OCI-LY3 (cell line): ENCODE results near the gene APOB.

Experiments
- H2AFZ ChIP-seq: fragments of 200-600, 300-600 bp; shearing (Covaris generic); 2 replicates; pipeline ENCODE4 v1.6.0; 2014; ENCODE audit warnings: antibody characterized with exemption, low read depth, low read length
- H3K27ac ChIP-seq: fragments of 200-600, 300-600 bp; sonication (generic); 2 replicates; pipeline ENCODE4 v1.5.1; 2014; ENCODE audit warnings: mild to moderate bottlenecking, low read length, moderate library complexity, mixed read lengths
- H3K27me3 ChIP-seq: fragments of 200-600, 300-600 bp; sonication (generic); 2 replicates; pipeline ENCODE4 v1.6.1; 2014; ENCODE audit warnings: low read depth, low read length, mixed read lengths
- H3K36me3 ChIP-seq: fragments of 200-600, 300-600 bp; sonication (generic); replicated peaks from 2 replicates; pipeline ENCODE3; 2014; ENCODE audit warnings: low read depth, low read length, mixed read lengths
- H3K4me1 ChIP-seq: fragments of 300-600, 200-600 bp; sonication (generic); 2 replicates; pipeline ENCODE4 v1.6.1; 2014; ENCODE audit warnings: low read length, mixed read lengths
- H3K4me2 ChIP-seq: fragments of 200-600, 300-600 bp; sonication (generic); 2 replicates; pipeline ENCODE4 v1.6.1; 2014; ENCODE audit warnings: low read length, mixed read lengths
- H3K4me3 ChIP-seq: fragments of 300-600, 200-600 bp; sonication (generic); 2 replicates; pipeline ENCODE4 v1.5.1; 2014; ENCODE audit warnings: antibody characterized with exemption, mild to moderate bottlenecking, low read length, moderate library complexity
- H3K79me2 ChIP-seq: fragments of 300-600, 200-600 bp; shearing (Covaris generic); 2 replicates; pipeline ENCODE4 v1.6.1; 2014; ENCODE audit warnings: mild to moderate bottlenecking, low read length, mixed read lengths
- H3K9ac ChIP-seq: fragments of 300-600, 200-600 bp; shearing (Covaris generic); 2 replicates; pipeline ENCODE4 v1.6.0; 2014; ENCODE audit warnings: mild to moderate bottlenecking, low read length, moderate library complexity
- H3K9me3 ChIP-seq: fragments of 200-600, 300-600 bp; shearing (Covaris generic); 2 replicates; pipeline ENCODE4 v1.6.1; 2014; ENCODE audit warnings: low read length, mixed read lengths; ENCODE audit not compliant: insufficient read depth
- H4K20me1 ChIP-seq: fragments of 200-600, 300-600 bp; sonication (generic); 2 replicates; pipeline ENCODE4 v1.6.1; 2016; ENCODE audit warnings: low read length, mixed read lengths; ENCODE audit not compliant: insufficient read depth
- EZH2phosphoT487 ChIP-seq: fragments of 200-600 bp; shearing (Covaris generic); IDR thresholded peaks from 2 replicates; pipeline ENCODE4 v1.6.1; 2018; ENCODE audit warnings: antibody characterized with exemption, mixed run types, low read depth
- TF ChIP-seq, protein P1 (sequence below): fragments of 200-600, 300-600 bp; sonication (generic); IDR thresholded peaks from 2 replicates; pipeline ENCODE4 v1.5.1; 2014; ENCODE audit warnings: antibody characterized with exemption, low read length, low read depth

APOB gene

DNA sequence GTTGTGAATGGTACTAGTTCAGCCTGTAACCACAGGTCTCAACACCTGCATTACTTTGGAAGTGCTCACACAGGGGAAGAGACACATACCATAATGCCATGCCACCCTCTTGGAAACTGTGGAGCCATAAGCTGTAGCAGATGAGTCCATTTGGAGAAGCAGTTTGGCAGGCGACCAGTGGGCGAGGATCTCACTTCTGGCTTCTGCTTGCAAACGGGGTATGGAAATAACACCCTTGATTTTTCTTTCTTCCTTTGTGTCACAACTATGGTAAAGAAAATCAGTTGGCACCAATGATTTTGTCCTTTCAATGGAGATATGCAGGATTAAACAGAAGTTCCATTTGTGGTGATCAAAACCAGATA, 28.6 kb downstream of the APOB start:
- Histone ChIP-seq H3K36me3 (no peaks in the 10 kb centered on the region), H3K27ac (no peak overlapping the region), H3K79me2 (no peaks in the 10 kb centered on the region), H3K27me3 (peaks cover 32% of the 10 kb centered on the region), H2AFZ (no peak overlapping the region), H3K9me3 (no peaks in the 10 kb centered on the region), H3K9ac (no peak overlapping the region), H3K4me1 (no peaks in the 10 kb centered on the region), H3K4me2 (no peak overlapping the region), H4K20me1 (no peaks in the 10 kb centered on the region), H3K4me3 (no peak overlapping the region)
- no peak for TF ChIP-seq EZH2phosphoT487
- TF ChIP-seq, protein P1, sequence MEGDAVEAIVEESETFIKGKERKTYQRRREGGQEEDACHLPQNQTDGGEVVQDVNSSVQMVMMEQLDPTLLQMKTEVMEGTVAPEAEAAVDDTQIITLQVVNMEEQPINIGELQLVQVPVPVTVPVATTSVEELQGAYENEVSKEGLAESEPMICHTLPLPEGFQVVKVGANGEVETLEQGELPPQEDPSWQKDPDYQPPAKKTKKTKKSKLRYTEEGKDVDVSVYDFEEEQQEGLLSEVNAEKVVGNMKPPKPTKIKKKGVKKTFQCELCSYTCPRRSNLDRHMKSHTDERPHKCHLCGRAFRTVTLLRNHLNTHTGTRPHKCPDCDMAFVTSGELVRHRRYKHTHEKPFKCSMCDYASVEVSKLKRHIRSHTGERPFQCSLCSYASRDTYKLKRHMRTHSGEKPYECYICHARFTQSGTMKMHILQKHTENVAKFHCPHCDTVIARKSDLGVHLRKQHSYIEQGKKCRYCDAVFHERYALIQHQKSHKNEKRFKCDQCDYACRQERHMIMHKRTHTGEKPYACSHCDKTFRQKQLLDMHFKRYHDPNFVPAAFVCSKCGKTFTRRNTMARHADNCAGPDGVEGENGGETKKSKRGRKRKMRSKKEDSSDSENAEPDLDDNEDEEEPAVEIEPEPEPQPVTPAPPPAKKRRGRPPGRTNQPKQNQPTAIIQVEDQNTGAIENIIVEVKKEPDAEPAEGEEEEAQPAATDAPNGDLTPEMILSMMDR: no peak

DNA sequence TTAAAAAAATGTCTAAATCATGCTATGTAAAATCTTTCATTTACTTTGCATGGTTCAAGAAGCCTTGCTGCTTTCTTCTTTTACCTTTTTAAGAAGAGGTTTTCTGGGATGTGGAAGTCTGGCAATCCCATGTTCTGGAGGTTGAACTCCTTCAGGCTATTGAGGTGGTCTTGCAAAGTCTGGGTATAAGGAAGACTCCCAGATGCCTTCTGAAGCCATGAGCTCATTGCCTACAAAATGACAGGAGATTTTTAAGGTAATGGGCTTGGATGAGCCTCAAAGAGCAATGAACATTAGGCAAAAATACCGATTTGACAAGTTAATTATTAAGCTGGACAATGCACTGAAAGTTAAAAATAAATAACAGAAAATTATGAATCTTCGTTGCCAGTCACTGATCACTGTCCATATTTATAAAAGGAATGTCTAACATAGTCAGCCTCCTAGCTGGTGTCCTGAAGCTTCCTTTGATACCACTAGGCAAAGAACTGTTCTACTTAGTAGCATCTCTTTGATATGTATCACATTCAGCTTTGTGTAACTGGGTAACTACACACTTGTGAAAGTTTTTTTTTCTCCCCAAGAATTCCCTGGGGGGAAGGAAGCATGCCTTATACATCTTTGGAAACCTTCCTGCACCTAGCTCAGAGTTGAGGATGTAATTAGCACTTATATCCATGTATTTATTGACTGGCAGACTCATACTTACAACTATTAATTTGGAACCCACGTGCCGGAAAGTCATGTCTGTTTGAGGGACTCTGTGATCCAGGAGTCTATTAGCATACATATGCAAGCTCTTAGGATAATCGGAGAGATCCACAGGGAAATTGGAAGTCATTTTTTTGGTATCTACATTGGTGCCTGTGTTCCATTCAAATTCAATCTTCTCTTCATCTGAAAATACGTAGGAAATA, 29.3 kb downstream of the APOB start:
- TF ChIP-seq EZH2phosphoT487: no peak
- TF ChIP-seq, protein P1: no peak
- H3K4me1 ChIP-seq: no peaks in the 10 kb centered on the region
- H3K9me3 ChIP-seq: no peaks in the 10 kb centered on the region
- H3K27ac ChIP-seq: no peak overlapping the region
- no peak overlapping the region for H2AFZ ChIP-seq
- no peaks in the 10 kb centered on the region for H3K36me3 ChIP-seq
- no peak overlapping the region for H3K9ac ChIP-seq
- peaks cover 29% of the 10 kb centered on the region for H3K27me3 ChIP-seq
- H4K20me1 ChIP-seq: no peaks in the 10 kb centered on the region
- no peaks in the 10 kb centered on the region for H3K79me2 ChIP-seq
- no peak overlapping the region for H3K4me2 ChIP-seq
- no peak overlapping the region for H3K4me3 ChIP-seq

DNA sequence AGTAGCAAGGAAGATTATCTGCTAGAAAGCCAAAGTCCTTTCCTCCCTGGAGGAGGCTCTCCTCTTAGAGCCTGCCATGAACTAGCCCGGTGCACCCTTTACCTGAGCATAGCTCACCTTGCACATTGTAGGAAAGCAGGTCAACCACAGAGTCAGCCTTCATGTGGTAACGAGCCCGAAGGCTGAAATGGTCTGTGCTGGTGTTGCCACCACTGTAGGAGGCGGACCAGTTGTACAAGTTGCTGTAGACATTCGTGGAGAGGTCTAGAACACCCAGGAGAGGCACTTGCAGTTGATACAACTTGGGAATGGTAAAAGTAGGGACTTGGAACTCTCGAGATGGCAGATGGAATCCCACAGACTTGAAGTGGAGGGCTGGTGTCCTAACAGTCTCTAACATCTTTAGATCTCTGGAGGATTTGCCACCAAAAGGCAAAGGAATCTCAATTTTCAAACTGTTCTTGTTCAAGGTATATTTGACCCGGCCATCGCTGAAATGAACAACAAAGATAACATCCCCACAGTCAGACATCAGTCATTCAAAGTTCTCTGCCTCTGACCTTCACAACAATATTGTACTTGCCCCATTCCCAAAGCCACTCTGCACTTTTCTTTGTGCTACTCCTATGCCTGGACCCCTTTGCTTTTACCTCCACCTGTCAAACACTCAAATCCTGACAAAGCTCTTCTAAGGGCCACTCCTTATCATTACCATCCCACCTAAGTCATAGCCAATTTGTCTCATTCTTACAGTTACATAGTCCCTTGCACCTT, 30.6 kb downstream of the APOB start:
- Histone ChIP-seq H4K20me1 (no peaks in the 10 kb centered on the region), H3K27ac (no peak overlapping the region), H3K36me3 (no peaks in the 10 kb centered on the region), H3K27me3 (peaks cover 35% of the 10 kb centered on the region), H3K9me3 (no peaks in the 10 kb centered on the region), H3K4me3 (no peak overlapping the region), H3K4me1 (no peaks in the 10 kb centered on the region), H2AFZ (no peak overlapping the region), H3K79me2 (no peaks in the 10 kb centered on the region), H3K9ac (no peak overlapping the region), H3K4me2 (no peak overlapping the region)
- TF ChIP-seq EZH2phosphoT487: no peak
- TF ChIP-seq, protein P1: no peak

DNA sequence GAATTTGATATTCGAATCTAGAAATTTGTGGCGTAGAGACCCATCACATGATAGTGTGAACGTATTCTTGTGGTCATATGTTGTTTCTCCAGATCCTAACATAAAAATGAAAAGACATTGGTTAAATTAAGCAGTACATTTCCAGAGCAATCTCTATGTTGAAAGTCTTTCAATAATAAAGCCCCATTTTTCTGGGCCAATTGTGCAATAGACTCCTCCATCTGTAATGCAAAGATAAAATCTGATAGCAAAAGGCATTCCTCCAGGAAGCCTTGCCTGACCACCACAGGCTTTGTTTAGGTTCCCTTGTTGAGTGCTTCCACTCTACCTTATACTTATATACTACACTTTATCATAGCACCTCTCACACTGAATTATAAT, 31.3 kb downstream of the APOB start:
- H3K79me2 ChIP-seq: no peaks in the 10 kb centered on the region
- H2AFZ ChIP-seq: no peak overlapping the region
- TF ChIP-seq, protein P1: no peak
- TF ChIP-seq EZH2phosphoT487: no peak
- H3K9me3 ChIP-seq: no peaks in the 10 kb centered on the region
- H3K27ac ChIP-seq: no peak overlapping the region
- H3K9ac ChIP-seq: no peak overlapping the region
- H3K27me3 ChIP-seq: peaks cover 41% of the 10 kb centered on the region
- H4K20me1 ChIP-seq: no peaks in the 10 kb centered on the region
- H3K36me3 ChIP-seq: no peaks in the 10 kb centered on the region
- no peak overlapping the region for H3K4me2 ChIP-seq
- H3K4me1 ChIP-seq: no peaks in the 10 kb centered on the region
- H3K4me3 ChIP-seq: no peak overlapping the region
